ENCODE measurements around the gene KIAA1191. TPM values are rescaled to one million over a fixed set of nuclear protein-coding genes. Genes with fewer than 3 reads are reported as not detected.

Gene KIAA1191
- total and polyA plus RNA-seq, 7 donors: 41.0 to 117 (median 104) TPM

GRCh38 chr5:176400382-176401156, 39.0 kb upstream of the KIAA1191 start:
- intact Hi-C loops (cut with DNase I): no loop called here
- H3K27ac ChIP-seq: no peak overlapping the region
- peaks cover 0 to 53% (median 5%) of the 10 kb centered on the region in 4 donors for H3K36me3 ChIP-seq

GRCh38 chr5:176397736-176398420, 36.3 kb upstream of the KIAA1191 start:
- DNase-seq: peak; percentile 63
- Histone ChIP-seq H3K36me3 (peaks cover 0 to 59% (median 9%) of the 10 kb centered on the region in 4 donors), H3K4me1 (peaks cover 0 to 8% (median 3%) of the 10 kb centered on the region in 4 donors), H3K4me3 (no peak overlapping the region), H3K27ac (no peak overlapping the region), H3K9me3 (no peaks in the 10 kb centered on the region), H3K27me3 (no peaks in the 10 kb centered on the region)
- TF ChIP-seq POLR2AphosphoS5 (IDR thresholded peaks at IDR 0.05): no peak
- TF ChIP-seq EP300 (IDR thresholded peaks at IDR 0.05): no peak
- no peak for TF ChIP-seq POLR2A (IDR thresholded peaks at IDR 0.05)
- no peak for TF ChIP-seq CTCF (IDR thresholded peaks at IDR 0.05)
- intact Hi-C loops (cut with DNase I): no loop called here
- 90 to 93% methylated on average over 18 of the region's 18 CpGs for WGBS, 2 donors

More at GRCh38 chr5:176400382-176401156, 39.0 kb upstream of the KIAA1191 start:
- peak; percentile 59 for DNase-seq
- no peaks in the 10 kb centered on the region for H3K27me3 ChIP-seq
- no peak overlapping the region for H3K4me3 ChIP-seq
- H3K4me1 ChIP-seq: peaks cover 0 to 6% (median under 1%) of the 10 kb centered on the region in 4 donors
- H3K9me3 ChIP-seq: no peaks in the 10 kb centered on the region
- no peak for TF ChIP-seq EP300 (IDR thresholded peaks at IDR 0.05)
- TF ChIP-seq POLR2A (IDR thresholded peaks at IDR 0.05): no peak
- no peak for TF ChIP-seq CTCF (IDR thresholded peaks at IDR 0.05)
- no peak for TF ChIP-seq POLR2AphosphoS5 (IDR thresholded peaks at IDR 0.05)
- 20 to 73% methylated on average over 17 of the region's 17 CpGs for WGBS, 2 donors

- no peaks in the 10 kb centered on the region for H3K9me3 ChIP-seq
- H3K36me3 ChIP-seq: peaks cover 0 to 72% (median 25%) of the 10 kb centered on the region in 4 donors
- DNase-seq: peak; percentile 17
- peaks cover 0 to 8% (median 0%) of the 10 kb centered on the region in 4 donors for H3K4me1 ChIP-seq
- TF ChIP-seq POLR2A (IDR thresholded peaks at IDR 0.05) (no peak), CTCF (IDR thresholded peaks at IDR 0.05) (no peak), POLR2AphosphoS5 (IDR thresholded peaks at IDR 0.05) (no peak), EP300 (IDR thresholded peaks at IDR 0.05) (no peak)
- H3K27ac ChIP-seq: no peak overlapping the region
- no peaks in the 10 kb centered on the region for H3K27me3 ChIP-seq
- H3K4me3 ChIP-seq: no peak overlapping the region
- intact Hi-C loops (cut with DNase I): no loop called here
- WGBS, 2 donors: 79 to 84% methylated on average over 6 of the region's 6 CpGs
Observed at GRCh38 chr5:176396330-176396729, 34.8 kb upstream of the KIAA1191 start.

GRCh38 chr5:176394881-176395675, 33.5 kb upstream of the KIAA1191 start:
- intact Hi-C loops (cut with DNase I): no loop called here
- Histone ChIP-seq H3K36me3 (peaks cover 5 to 73% (median 28%) of the 10 kb centered on the region in 4 donors), H3K27me3 (no peaks in the 10 kb centered on the region), H3K4me3 (no peak overlapping the region), H3K27ac (peak overlapping the region in 3 of 4 donors; percentile 11 to 48 (median 14)), H3K9me3 (no peaks in the 10 kb centered on the region), H3K4me1 (peaks cover 0 to 11% (median 3%) of the 10 kb centered on the region in 4 donors)
- WGBS, 2 donors: 89 to 91% methylated on average over 11 of the region's 11 CpGs
- TF ChIP-seq POLR2A (IDR thresholded peaks at IDR 0.05) (no peak), CTCF (IDR thresholded peaks at IDR 0.05) (no peak), EP300 (IDR thresholded peaks at IDR 0.05) (no peak), POLR2AphosphoS5 (IDR thresholded peaks at IDR 0.05) (no peak)
- no peak for DNase-seq
